Right lobe of liver (tissue), 4 donors: ENCODE results near the gene PTCH1.

ENCODE experiments used
- CTCF ChIP-seq, 4 donors: fragments of 200-600 bp in 3 of 4; fragments of 450-650 bp in 1 of 4; IDR thresholded peaks; one replicate each; pipeline versions ENCODE4 v1.5.1 to v1.8.0; 2016 to 2022; ENCODE audit warnings: antibody characterized with exemption in 4 of 4, mild to moderate bottlenecking in 2 of 4
- POLR2A ChIP-seq: fragments of 450-650 bp; IDR thresholded peaks from one replicate; pipeline ENCODE4 v1.6.1; 2017; ENCODE audit warnings: antibody characterized with exemption, mild to moderate bottlenecking
- donor health status: DM: no; HTN: no; CAD: no.
- donor health status: DM: no; HTN: no; CAD: no.
- donor health status: DM: no; HTN: yes; CAD: no.

GRCh38 chr9:95484225-95484624 lies 32.5 kb downstream of the PTCH1 start:
- TF ChIP-seq CTCF (IDR thresholded peaks at IDR 0.05) (no peak), POLR2A (no peak)
